Measurements from ENCODE around the gene SLITRK4. TPM values are rescaled to one million over a fixed set of nuclear protein-coding genes. Genes with fewer than 3 reads are reported as not detected.

SLITRK4 gene
- 0.35 and 0.39 TPM in 2 replicates for total RNA-seq (2022)
- percentile 17 among the genes with signal in this experiment for Bru-seq, nascent RNA
- BruChase-seq, experiment 1, labeled RNA remaining after a 6-hour chase = percentile 30 among the genes with signal in this experiment
- percentile 24 among the genes with signal in this experiment for BruChase-seq, experiment 2, labeled RNA remaining after a 2-hour chase
- long read RNA-seq, partial matches to known transcripts = 0 of 1 reads
- long read RNA-seq, other reads (novel, unspliced or antisense) = 0 of 1 reads

GRCh38 chrX:143635915-143636314, at the start of gene SLITRK4:
SLITRK4 (minus strand) TSS chrX:143636101; CDS start chrX:143631108, 4,993 bp downstream.
- H3K27ac Mint-ChIP-seq (ENCODE audit: low read depth, unreplicated experiment) = peak within 1 kb of the TSS; percentile 15
- H3K4me1 Mint-ChIP-seq (ENCODE audit: insufficient read depth, unreplicated experiment) = peaks cover 14% of the 10 kb centered on the region
- intact Hi-C loops (cut with micrococcal nuclease) = no loop called here
- DNase-seq (ENCODE audit: unreplicated experiment) = no peak
- BruUV-seq (replicated peaks) = no TSS peak
- POLR2A ChIA-PET = interaction anchor here (1.2 kb wide), 1 partner anchor 15 kb away, joined by 3 read pairs; no protein-coding TSS in a partner anchor
- H3K9me3 Mint-ChIP-seq (ENCODE audit: unreplicated experiment) = no peaks in the 10 kb centered on the region
- no peaks in the 10 kb centered on the region for H3K27me3 Mint-ChIP-seq (ENCODE audit: insufficient read depth, unreplicated experiment)
- CTCF ChIA-PET = interaction anchor here (0.6 to 0.7 kb wide), 2 partner anchors 29 to 221 kb away, joined by 3 read pairs; no protein-coding TSS in a partner anchor
- TF ChIP-seq CTCF (IDR thresholded peaks at IDR 0.05; ENCODE audit: unreplicated experiment) = no peak
- H3K4me3 Mint-ChIP-seq (ENCODE audit: unreplicated experiment) = peak within 1 kb of the TSS; percentile 81
- H3K36me3 Mint-ChIP-seq (ENCODE audit: insufficient read depth, unreplicated experiment) = no peaks in the 10 kb centered on the region

GRCh38 chrX:143683486-143683885, 47.6 kb upstream of the SLITRK4 start:
- intact Hi-C loops (cut with micrococcal nuclease) = no loop called here
- BruUV-seq (replicated peaks) = no TSS peak
- Mint-ChIP-seq H3K4me1 (ENCODE audit: insufficient read depth, unreplicated experiment) (no peaks in the 10 kb centered on the region), H3K4me3 (ENCODE audit: unreplicated experiment) (no peak overlapping the region), H3K9me3 (ENCODE audit: unreplicated experiment) (peaks cover 14% of the 10 kb centered on the region), H3K27me3 (ENCODE audit: insufficient read depth, unreplicated experiment) (no peaks in the 10 kb centered on the region), H3K36me3 (ENCODE audit: insufficient read depth, unreplicated experiment) (no peaks in the 10 kb centered on the region), H3K27ac (ENCODE audit: low read depth, unreplicated experiment) (no peak overlapping the region)
- POLR2A ChIA-PET = no interaction called here
- no peak for TF ChIP-seq CTCF (IDR thresholded peaks at IDR 0.05; ENCODE audit: unreplicated experiment)
- DNase-seq (ENCODE audit: unreplicated experiment) = no peak
- CTCF ChIA-PET = no interaction called here

- H3K27ac Mint-ChIP-seq (ENCODE audit: low read depth, unreplicated experiment) = no peak overlapping the region
- CTCF ChIA-PET = interaction anchor here (0.7 to 1.6 kb wide), 2 partner anchors 10 to 112 kb away, joined by 3 to 6 read pairs; no protein-coding TSS in a partner anchor
- POLR2A ChIA-PET = no interaction called here
- no peaks in the 10 kb centered on the region for H3K27me3 Mint-ChIP-seq (ENCODE audit: insufficient read depth, unreplicated experiment)
- no peak overlapping the region for H3K4me3 Mint-ChIP-seq (ENCODE audit: unreplicated experiment)
- no peak for TF ChIP-seq CTCF (IDR thresholded peaks at IDR 0.05; ENCODE audit: unreplicated experiment)
- no peaks in the 10 kb centered on the region for H3K9me3 Mint-ChIP-seq (ENCODE audit: unreplicated experiment)
- intact Hi-C loops (cut with micrococcal nuclease) = loop anchor here (10.0 kb wide), 1 partner anchor 80 kb away; no protein-coding TSS in a partner anchor
- H3K4me1 Mint-ChIP-seq (ENCODE audit: insufficient read depth, unreplicated experiment) = no peaks in the 10 kb centered on the region
- peaks cover 6% of the 10 kb centered on the region for H3K36me3 Mint-ChIP-seq (ENCODE audit: insufficient read depth, unreplicated experiment)
- DNase-seq (ENCODE audit: unreplicated experiment) = no peak
- no TSS peak for BruUV-seq (replicated peaks)
Observed at GRCh38 chrX:143674926-143675325, 39.0 kb upstream of the SLITRK4 start.

- no peak overlapping the region for H3K4me3 Mint-ChIP-seq (ENCODE audit: unreplicated experiment)
Observed at GRCh38 chrX:143669395-143669794, 33.5 kb upstream of the SLITRK4 start.

More at GRCh38 chrX:143669395-143669794, 33.5 kb upstream of the SLITRK4 start:
- Mint-ChIP-seq H3K9me3 (ENCODE audit: unreplicated experiment) (no peaks in the 10 kb centered on the region), H3K27me3 (ENCODE audit: insufficient read depth, unreplicated experiment) (no peaks in the 10 kb centered on the region), H3K27ac (ENCODE audit: low read depth, unreplicated experiment) (no peak overlapping the region), H3K36me3 (ENCODE audit: insufficient read depth, unreplicated experiment) (peaks cover 6% of the 10 kb centered on the region), H3K4me1 (ENCODE audit: insufficient read depth, unreplicated experiment) (peaks cover 5% of the 10 kb centered on the region)
- peak; percentile 60 for DNase-seq (ENCODE audit: unreplicated experiment)
- ChIA-PET POLR2A (interaction anchor here (0.6 kb wide), 1 partner anchor 83 kb away, joined by 4 read pairs; no protein-coding TSS in a partner anchor), CTCF (interaction anchor here (0.6 to 1.9 kb wide), 20 partner anchors 9 to 1516 kb away, joined by 3 to 9 read pairs (median 3); no protein-coding TSS in a partner anchor)
- BruUV-seq (replicated peaks) = no TSS peak
- intact Hi-C loops (cut with micrococcal nuclease) = loop anchor here (5.0 to 10.0 kb wide), 3 partner anchors 945 to 1523 kb away; no protein-coding TSS in a partner anchor
- TF ChIP-seq CTCF (IDR thresholded peaks at IDR 0.05; ENCODE audit: unreplicated experiment) = peak; percentile 44
